GM21723 (cell line): ENCODE results near the gene FCSK.
"Not testable (repeated sequence)": the region's sequence is repeated elsewhere in the genome, so short reads cannot be mapped to it uniquely, and the experiment has no call there.

Source experiments
- ATAC-seq: cut with Tn5 transposase; IDR thresholded peaks from one replicate; pipeline ENCODE4 v1.9.1; 2021; ENCODE audit warnings: mild to moderate bottlenecking, moderate library complexity; ENCODE audit not compliant: unreplicated experiment

Gene FCSK

DNA sequence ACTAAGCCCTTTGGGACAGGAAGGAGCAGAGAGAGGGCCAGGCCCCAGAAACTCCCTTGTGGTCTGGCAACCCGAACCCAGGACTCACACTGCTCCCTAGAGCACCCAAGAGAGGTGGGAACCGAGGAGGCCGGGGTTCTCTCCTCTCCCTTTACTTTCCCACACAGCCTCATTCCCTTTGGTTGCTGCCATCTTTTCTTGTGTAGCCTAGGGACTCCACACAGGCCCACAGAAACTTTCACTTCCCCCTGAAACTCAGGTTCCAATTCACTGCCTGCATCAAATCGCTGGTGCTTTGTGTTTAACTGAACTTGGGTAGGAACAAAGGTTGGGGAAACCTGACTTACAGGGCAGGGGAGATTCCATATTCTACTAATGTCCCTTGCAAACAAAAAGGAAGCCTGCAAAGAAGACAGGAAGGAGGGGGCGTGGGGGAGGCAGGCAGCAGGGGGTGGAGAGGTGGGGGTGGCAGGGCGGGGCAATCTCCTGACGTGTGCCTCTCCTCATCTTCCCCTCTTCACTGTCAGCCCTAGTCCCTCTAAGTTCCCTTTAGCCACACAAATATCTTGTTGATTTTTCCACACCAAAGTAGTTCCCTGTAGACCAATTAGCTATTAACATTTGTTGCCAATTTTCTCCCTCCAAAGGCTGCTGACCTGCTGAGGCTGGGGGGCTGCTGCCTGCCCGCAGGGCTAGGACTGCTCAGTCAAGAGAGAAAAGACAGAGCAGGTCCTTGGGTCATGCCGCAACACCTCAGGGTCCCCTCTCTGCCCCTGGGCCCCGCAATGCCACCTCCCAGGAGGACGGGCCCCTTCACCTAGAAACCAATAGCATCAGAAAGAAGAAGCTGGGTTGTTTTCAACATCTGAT is 23.5 kb upstream of the FCSK start:
- peak; percentile 48 for ATAC-seq

GRCh38 chr16:70432356-70432722 is 22.1 kb upstream of the FCSK start:
- ATAC-seq, result no peak

GRCh38 chr16:70432723-70433457 is 21.5 kb upstream of the FCSK start:
- ATAC-seq, result no peak

GRCh38 chr16:70433458-70434103 is 20.8 kb upstream of the FCSK start:
- ATAC-seq, result no peak

DNA sequence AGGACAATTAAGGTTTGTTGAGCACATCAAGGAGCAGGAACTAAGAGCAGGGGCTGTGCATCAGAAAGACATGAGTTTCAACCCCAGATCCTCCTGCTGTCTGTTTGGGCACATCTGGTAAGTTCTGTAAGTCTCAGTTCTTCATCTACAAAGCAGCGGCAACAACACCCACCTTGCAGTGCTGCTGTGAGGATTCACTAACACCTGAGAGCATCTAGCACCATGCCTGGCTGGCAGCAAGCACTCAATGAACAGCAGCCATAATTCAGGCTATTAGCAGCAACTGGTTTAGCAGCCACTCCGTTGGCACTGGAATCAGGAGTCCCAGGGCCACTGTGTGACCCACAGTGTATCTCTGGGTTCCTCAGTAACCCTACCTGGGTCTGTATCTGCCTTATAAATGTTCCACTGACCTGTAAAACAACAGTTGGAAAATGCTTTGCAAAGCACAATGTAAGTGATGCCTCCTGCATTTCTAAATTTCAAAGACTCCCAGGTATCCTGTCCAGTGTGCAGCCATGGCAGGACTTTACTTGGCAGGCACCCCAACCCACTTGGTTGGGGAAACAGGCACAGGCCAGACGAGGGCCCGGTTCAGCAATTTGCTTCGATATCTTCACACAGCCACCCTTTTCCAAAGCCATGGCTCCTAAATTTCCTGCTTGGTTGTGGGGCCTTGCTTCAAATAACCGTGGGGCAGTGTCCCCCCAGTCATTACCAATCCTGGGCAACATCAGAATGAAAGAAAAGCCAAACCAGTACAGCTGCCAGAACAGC is 19.7 kb upstream of the FCSK start:
- no peak for ATAC-seq

DNA sequence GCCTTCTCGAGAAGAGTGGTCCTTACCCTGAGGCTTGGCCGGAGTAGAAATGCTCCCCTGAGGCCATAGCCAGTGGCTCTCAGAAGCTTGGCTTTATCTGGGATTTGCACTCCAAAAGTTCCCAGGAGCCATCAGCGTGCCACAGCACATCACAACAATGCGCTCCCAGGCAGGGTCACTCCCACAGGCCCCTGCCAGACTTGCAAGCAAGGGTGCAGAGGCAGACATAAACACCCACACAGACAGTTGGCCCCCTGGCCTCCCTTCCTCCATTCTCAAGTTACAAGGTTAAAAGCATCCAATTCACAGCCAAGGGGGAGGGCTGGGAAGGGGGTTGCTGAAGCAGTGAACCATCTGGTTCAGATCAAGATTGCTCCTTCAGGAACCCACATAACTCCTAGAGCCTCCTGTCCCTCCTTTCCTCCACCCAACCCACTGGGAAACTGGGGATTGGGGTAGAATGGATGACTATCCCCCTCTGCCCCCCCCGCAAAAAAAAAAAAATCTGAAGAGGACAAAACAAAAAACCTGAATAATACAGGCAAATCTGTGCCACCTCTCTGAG is 17.3 kb upstream of the FCSK start:
- ATAC-seq, result no peak

- ATAC-seq, result no peak
Observed at GRCh38 chr16:70437582-70438557, 16.5 kb upstream of the FCSK start.

DNA sequence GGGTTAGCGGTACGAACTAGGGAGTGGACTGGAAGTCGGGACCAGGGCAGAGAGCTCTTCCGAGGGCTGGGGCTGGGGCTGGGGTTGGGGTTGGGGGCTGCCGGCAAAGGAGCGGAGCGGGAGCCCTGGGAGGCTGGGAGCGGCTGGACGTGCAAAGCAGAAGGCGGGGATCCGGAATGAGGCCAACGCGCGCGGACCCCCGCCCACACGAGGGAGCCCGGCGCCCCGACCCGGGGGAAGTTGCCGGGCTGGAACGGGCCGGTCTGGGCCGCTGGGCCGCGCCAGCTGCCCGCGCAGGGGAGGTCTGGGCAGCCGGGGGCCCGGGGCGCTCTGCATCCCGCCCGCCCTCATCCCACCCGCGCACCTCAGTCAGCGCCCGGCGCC is 15.8 kb upstream of the FCSK start:
- ATAC-seq, result no peak

- peak; percentile 79 for ATAC-seq
Observed at GRCh38 chr16:70438969-70439862, 15.2 kb upstream of the FCSK start, which contains the start of gene ST3GAL2. ST3GAL2 (minus strand) TSS chr16:70439100; CDS start chr16:70398530, 40,570 bp downstream.

- ATAC-seq, result no peak
Observed at GRCh38 chr16:70440009-70440692, 14.2 kb upstream of the FCSK start.

GRCh38 chr16:70441406-70441990 is 12.9 kb upstream of the FCSK start:
- ATAC-seq, result no peak

DNA sequence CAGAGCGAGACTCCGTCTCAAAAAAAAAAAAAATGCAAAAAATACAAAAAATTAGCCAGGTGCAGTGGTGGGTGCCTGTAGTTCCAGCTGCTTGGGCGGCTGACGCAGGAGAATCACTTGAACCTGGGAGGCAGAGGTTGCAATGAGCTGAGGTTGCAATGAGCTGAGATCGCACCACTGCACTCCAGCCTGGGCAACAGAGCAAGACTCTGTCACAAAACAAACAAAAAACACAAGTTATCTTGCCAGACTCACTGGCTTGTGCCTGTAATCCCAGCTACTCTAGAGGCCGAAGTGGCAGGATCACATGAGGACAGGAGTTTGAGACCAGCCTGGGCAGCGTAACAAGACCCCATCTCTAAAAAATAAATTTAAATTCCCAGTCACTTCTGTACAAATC is 12.1 kb upstream of the FCSK start:
- no peak for ATAC-seq

DNA sequence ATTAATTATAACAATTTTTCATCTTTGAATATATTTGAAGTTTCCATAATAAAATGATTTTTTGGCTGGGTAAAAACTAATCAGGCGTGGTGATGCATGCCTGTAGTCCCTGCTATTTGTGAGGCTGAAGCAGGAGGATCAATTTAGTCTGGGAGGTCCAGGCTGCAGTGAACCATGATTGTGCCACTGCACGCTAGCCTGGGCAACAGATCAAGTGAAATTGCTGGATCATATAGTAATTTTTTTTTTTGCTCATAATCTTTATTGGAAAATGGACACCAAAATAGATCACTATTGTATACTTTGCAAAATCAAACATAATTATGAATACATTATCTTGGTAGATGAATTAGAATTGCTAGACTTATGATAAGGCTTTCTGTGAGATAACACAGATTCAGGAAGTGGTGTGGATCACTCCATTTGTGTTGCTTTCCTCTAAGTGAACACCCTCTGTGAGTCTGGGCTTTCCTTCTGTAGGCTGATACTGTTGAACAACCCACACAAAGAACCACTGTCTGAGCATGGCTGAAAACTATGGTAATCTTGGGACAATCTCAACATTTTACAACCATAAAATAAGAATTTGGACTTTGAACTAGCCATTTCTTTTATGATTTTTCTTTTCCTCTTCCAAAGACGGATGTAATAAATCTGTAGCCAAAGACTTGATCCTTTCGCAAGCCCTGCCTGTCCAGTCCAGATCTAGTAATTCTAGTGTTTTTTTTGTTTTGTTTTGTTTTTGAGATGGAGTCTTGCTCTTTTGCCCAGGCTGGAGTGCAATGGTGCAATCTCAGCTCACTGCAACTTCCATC is 9.9 kb upstream of the FCSK start:
- no peak for ATAC-seq

- ATAC-seq, result no peak
Observed at GRCh38 chr16:70448075-70448474, 6.3 kb upstream of the FCSK start.

DNA sequence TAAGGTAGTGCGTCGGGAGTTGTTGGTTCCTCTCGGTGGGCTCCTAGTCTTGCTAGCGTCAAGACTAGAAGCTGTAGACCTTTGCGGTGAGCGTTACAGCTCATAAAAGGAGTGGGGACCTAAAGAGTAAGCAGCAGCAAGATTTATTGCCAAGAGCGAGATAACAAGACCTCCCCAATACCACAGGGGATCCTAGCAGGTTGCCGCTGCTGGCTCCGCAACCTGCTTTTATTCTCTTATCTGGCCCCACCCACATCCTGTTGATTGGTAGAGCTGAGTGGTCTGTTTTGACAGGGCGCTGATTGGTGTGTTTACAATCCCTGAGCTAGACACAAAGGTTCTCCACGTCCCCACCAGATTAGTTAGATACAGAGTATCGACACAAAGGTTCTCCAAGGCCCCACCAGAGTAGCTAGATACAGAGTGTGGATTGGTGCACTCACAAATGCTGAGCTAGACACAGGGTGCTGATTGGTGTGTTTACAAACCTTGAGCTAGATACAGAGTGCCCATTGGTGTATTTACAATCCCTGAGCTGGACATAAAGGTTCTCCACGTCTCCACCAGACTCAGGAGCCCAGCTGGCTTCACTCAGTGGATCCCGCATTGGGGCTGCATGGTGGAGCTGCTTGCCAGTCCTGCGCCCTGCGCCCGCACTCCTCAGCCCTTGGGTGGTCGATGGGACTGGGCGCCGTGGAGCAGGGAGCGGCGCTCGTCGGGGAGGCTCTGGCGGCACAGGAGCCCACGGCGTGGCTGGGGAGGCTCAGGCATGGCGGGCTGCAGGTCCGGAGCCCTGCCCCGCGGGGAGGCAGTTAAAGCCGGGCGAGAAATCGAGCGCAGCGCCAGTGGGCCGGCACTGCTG is 4.0 kb upstream of the FCSK start:
- ATAC-seq, result not testable (repeated sequence)

- ATAC-seq, result not testable (repeated sequence)
Observed at GRCh38 chr16:70451004-70451340, 3.4 kb upstream of the FCSK start.
